GM18526 (cell line): ENCODE results near the gene GPX7.

Experiments used
- POLR2A ChIP-seq: IDR thresholded peaks from 3 replicates; pipeline ENCODE4 v1.6.1; 2011; ENCODE audit not compliant: insufficient read length; ENCODE audit errors: extremely low read depth

The GPX7 gene

GRCh38 chr1:52633291-52633754 is 31.2 kb downstream of the GPX7 start:
- no peak for TF ChIP-seq POLR2A

- TF ChIP-seq POLR2A = no peak
Measured at GRCh38 chr1:52634111-52634510, 31.9 kb downstream of the GPX7 start.

GRCh38 chr1:52635321-52636089 is 33.3 kb downstream of the GPX7 start:
- TF ChIP-seq POLR2A = no peak

GRCh38 chr1:52636721-52637695 is 34.8 kb downstream of the GPX7 start:
- TF ChIP-seq POLR2A = peak; percentile 13

- TF ChIP-seq POLR2A = no peak
Measured at GRCh38 chr1:52637946-52638345, 35.8 kb downstream of the GPX7 start.

- no peak for TF ChIP-seq POLR2A
Measured at GRCh38 chr1:52640697-52641096, 38.5 kb downstream of the GPX7 start.

GRCh38 chr1:52641307-52641706 is 39.1 kb downstream of the GPX7 start:
- no peak for TF ChIP-seq POLR2A

GRCh38 chr1:52645261-52645660 is 43.1 kb downstream of the GPX7 start:
- no peak for TF ChIP-seq POLR2A

GRCh38 chr1:52651904-52652303 is 49.7 kb downstream of the GPX7 start:
- TF ChIP-seq POLR2A = no peak

GRCh38 chr1:52653207-52653849 is 51.2 kb downstream of the GPX7 start:
- no peak for TF ChIP-seq POLR2A

GRCh38 chr1:52654063-52654462 is 51.9 kb downstream of the GPX7 start:
- TF ChIP-seq POLR2A = no peak

- no peak for TF ChIP-seq POLR2A
Measured at GRCh38 chr1:52657702-52658101, 55.5 kb downstream of the GPX7 start.
